Thoracic aorta (tissue), 2 donors: ENCODE measurements around the gene PIGR. TPM values are rescaled to one million over a fixed set of nuclear protein-coding genes. Genes with fewer than 3 reads are reported as not detected.

Experiments used
- ATAC-seq: fragments of 150-250 bp; one replicate; pipeline ENCODE4 v1.8.0; 2017; ENCODE audit warnings: low read depth; ENCODE audit not compliant: insufficient number of reproducible peaks, low FRiP score
- DNase-seq: peaks from one replicate; pipeline ENCODE4 v3.0.0-alpha.2; 2020; ENCODE audit warnings: low spot score
- H3K27ac ChIP-seq, 2 donors: fragments of 200-600 bp; sonication (generic); 1 replicate in 1 of 2; 2 replicates in 1 of 2; pipeline ENCODE4 v1.5.1; 2016; ENCODE audit warnings: mild to moderate bottlenecking in 2 of 2, moderate library complexity in 2 of 2
- H3K27me3 ChIP-seq: fragments of 200-600 bp; sonication (generic); replicated peaks from 2 replicates; pipeline ENCODE4 v1.6.0; 2016; ENCODE audit warnings: mild to moderate bottlenecking; ENCODE audit not compliant: insufficient read depth
- H3K36me3 ChIP-seq: fragments of 200-600 bp; sonication (generic); one replicate; pipeline ENCODE4 v1.5.1; 2016
- H3K4me1 ChIP-seq, 2 donors: fragments of 200-600 bp; sonication (generic); 1 replicate in 1 of 2; 2 replicates in 1 of 2; pipeline versions ENCODE4 v1.5.1 to v1.6.0; 2016; ENCODE audit warnings: low read depth in 2 of 2, mild to moderate bottlenecking in 1 of 2; ENCODE audit not compliant: control insufficient read depth in 1 of 2
- H3K4me3 ChIP-seq: fragments of 200-600 bp; sonication (generic); 2 replicates; pipeline ENCODE4 v1.5.1; 2016; ENCODE audit warnings: mild to moderate bottlenecking
- H3K9me3 ChIP-seq: fragments of 200-600 bp; sonication (generic); 2 replicates; pipeline ENCODE4 v1.5.1; 2016
- CTCF ChIP-seq: fragments of 200-600 bp; sonication (generic); IDR thresholded peaks from one replicate; pipeline ENCODE4 v1.5.1; 2019; ENCODE audit warnings: antibody characterized with exemption
- total RNA-seq, 2 donors: library from RNA; depleted of rRNA; stranded (reverse); fragments of >200 nt; gene quantifications; one replicate each; pipeline versions ENCODE4 v1.1.0 to v1.2.3, GENCODE V29; 2016

Gene PIGR
- total RNA-seq, 2 donors from 2014 or later = 7.7 TPM; not detected in 1

GRCh38 chr1:206905295-206906164 lies 40.7 kb downstream of the PIGR start:
- TF ChIP-seq CTCF = no peak
- H3K27me3 ChIP-seq = peaks cover 7% of the 10 kb centered on the region
- H3K27ac ChIP-seq = no peak overlapping the region
- H3K4me3 ChIP-seq = no peak overlapping the region
- DNase-seq = no peak
- no peaks in the 10 kb centered on the region for H3K9me3 ChIP-seq
- H3K36me3 ChIP-seq = no peaks in the 10 kb centered on the region
- H3K4me1 ChIP-seq = peaks cover 9 to 14% of the 10 kb centered on the region in 2 donors
- no peak for ATAC-seq

GRCh38 chr1:206904423-206905142 lies 41.7 kb downstream of the PIGR start:
- H3K9me3 ChIP-seq = no peaks in the 10 kb centered on the region
- no peak for TF ChIP-seq CTCF
- no peak for ATAC-seq
- peaks cover 4 to 8% of the 10 kb centered on the region in 2 donors for H3K4me1 ChIP-seq
- H3K27me3 ChIP-seq = peaks cover 1% of the 10 kb centered on the region
- H3K4me3 ChIP-seq = no peak overlapping the region
- H3K27ac ChIP-seq = no peak overlapping the region
- no peaks in the 10 kb centered on the region for H3K36me3 ChIP-seq
- no peak for DNase-seq

- DNase-seq (no peak), ATAC-seq (no peak)
- no peaks in the 10 kb centered on the region for H3K4me1 ChIP-seq
- no peak overlapping the region for H3K27ac ChIP-seq
- no peaks in the 10 kb centered on the region for H3K27me3 ChIP-seq
- no peaks in the 10 kb centered on the region for H3K36me3 ChIP-seq
- H3K4me3 ChIP-seq = no peak overlapping the region
- no peaks in the 10 kb centered on the region for H3K9me3 ChIP-seq
- TF ChIP-seq CTCF = no peak
These were observed 42.6 kb downstream of the PIGR start for GRCh38 chr1:206903687-206904086.

- no peak for ATAC-seq
- DNase-seq = no peak
- no peaks in the 10 kb centered on the region for H3K36me3 ChIP-seq
- TF ChIP-seq CTCF = no peak
- no peaks in the 10 kb centered on the region for H3K9me3 ChIP-seq
- no peaks in the 10 kb centered on the region for H3K4me1 ChIP-seq
- no peaks in the 10 kb centered on the region for H3K27me3 ChIP-seq
- H3K4me3 ChIP-seq = no peak overlapping the region
- no peak overlapping the region for H3K27ac ChIP-seq
These were observed 43.6 kb downstream of the PIGR start for GRCh38 chr1:206902702-206903101.

- no peaks in the 10 kb centered on the region for H3K9me3 ChIP-seq
- H3K36me3 ChIP-seq = no peaks in the 10 kb centered on the region
- ATAC-seq (no peak), DNase-seq (no peak)
- no peak overlapping the region for H3K4me3 ChIP-seq
- H3K27me3 ChIP-seq = no peaks in the 10 kb centered on the region
- H3K4me1 ChIP-seq = no peaks in the 10 kb centered on the region
- no peak for TF ChIP-seq CTCF
- no peak overlapping the region for H3K27ac ChIP-seq
These were observed 44.3 kb downstream of the PIGR start for GRCh38 chr1:206901944-206902343.
